HCT116 (cell line): ENCODE measurements around the gene GCK. TPM values are rescaled to one million over a fixed set of nuclear protein-coding genes. Genes with fewer than 3 reads are reported as not detected.
A peak's percentile ranks its signal among the peaks of the same experiment; 100 is the strongest.

Experiments
- ATAC-seq: fragments of 200-7000 bp; cut with Tn5 transposase; 2 replicates; pipeline ENCODE4 v1.9.1; 2020; ENCODE audit warnings: mild to moderate bottlenecking, moderate library complexity
- BruUV-seq: library from RNA; stranded (reverse); fragments of 400-500 nt; replicated peaks from 2 replicates; lab custom pipeline; 2021; lab: Mats Ljungman, UMichigan
- CTCF ChIA-PET: fragments of 300-600 bp; sonication (Branson Sonifier 250); formaldehyde crosslinking; loops from one replicate; lab custom pipeline; 2021; ENCODE audit warnings: antibody characterized with exemption; lab: Charles Lee
- POLR2A ChIA-PET: fragments of 300-600, 350-600 bp; sonication (Branson Sonifier 250); formaldehyde crosslinking; loops from one replicate; lab custom pipeline; 2021; ENCODE audit warnings: antibody characterized with exemption; lab: Charles Lee
- RAD21 ChIA-PET, 2 experiments: fragments of 300-600 bp; sonication (Branson Sonifier 250); formaldehyde crosslinking; loops; one replicate each; lab custom pipeline; 2023; ENCODE audit warnings: low total read pairs in 2 of 2; ENCODE audit not compliant: uncharacterized antibody in 2 of 2, unreplicated experiment in 2 of 2, low non-redundant PET in 1 of 2; lab: Charles Lee
- DNase-seq: peaks from one replicate; pipeline ENCODE4 v3.0.0-alpha.2; 2010; ENCODE audit warnings: low read depth, low spot score
- H2AFZ ChIP-seq: fragments of 200-600 bp; shearing (Covaris generic), sonication (generic); 2 replicates; pipeline ENCODE4 v1.6.1; 2017; ENCODE audit warnings: low read depth, mixed run types, mixed read lengths, antibody characterized with exemption, low read length; ENCODE audit not compliant: poor library complexity, severe bottlenecking
- H3K27ac ChIP-seq: 2 replicates; pipeline ENCODE4 v1.5.1; 2012; ENCODE audit warnings: low read depth, low read length
- H3K27me3 ChIP-seq: fragments of 200-600 bp; sonication (generic); 2 replicates; pipeline ENCODE4 v1.6.1; 2016; ENCODE audit warnings: mixed run types, low read length, mixed read lengths; ENCODE audit not compliant: insufficient read depth
- H3K36me3 ChIP-seq, 2 experiments: fragments of 200-500 bp in 1 of 2; fragments of 200-600 bp in 1 of 2; sonication (Bioruptor generic) in 1 of 2; sonication (generic) in 1 of 2; 2 replicates each; pipeline versions ENCODE4 v1.5.1 to v1.6.1; 2014 to 2016; ENCODE audit warnings: low read length in 2 of 2, inconsistent platforms in 1 of 2, mixed read lengths in 1 of 2, mixed run types in 1 of 2; ENCODE audit not compliant: insufficient read depth in 2 of 2, control insufficient read depth in 1 of 2
- H3K4me1 ChIP-seq, 2 experiments: fragments of 200-600 bp in 1 of 2; sonication (generic) in 1 of 2; 2 replicates each; pipeline versions ENCODE4 v1.5.1 to v1.6.1; 2012 to 2017; ENCODE audit warnings: low read length in 2 of 2, inconsistent platforms in 1 of 2, mild to moderate bottlenecking in 1 of 2, mixed read lengths in 1 of 2, mixed run types in 1 of 2, moderate library complexity in 1 of 2; ENCODE audit not compliant: insufficient read depth in 2 of 2, control insufficient read depth in 1 of 2
- H3K4me2 ChIP-seq: fragments of 200-600 bp; sonication (generic); 2 replicates; pipeline ENCODE4 v1.6.1; 2017; ENCODE audit warnings: mixed run types, low read length, mixed read lengths
- H3K4me3 ChIP-seq, 2 experiments: fragments of 200-600 bp in 1 of 2; sonication (generic) in 1 of 2; replicated peaks in 1 of 2; 2 replicates each; pipeline ENCODE4 v1.5.1; 2011 to 2016; ENCODE audit warnings: low read length in 2 of 2, control low read depth in 1 of 2, low read depth in 1 of 2, mild to moderate bottlenecking in 1 of 2, mixed read lengths in 1 of 2, mixed run types in 1 of 2
- H3K79me2 ChIP-seq: fragments of 200-600 bp; sonication (generic); 2 replicates; pipeline ENCODE4 v1.6.1; 2017; ENCODE audit warnings: mild to moderate bottlenecking, mixed run types, low read length, moderate library complexity, mixed read lengths; ENCODE audit not compliant: insufficient read depth
- H3K9ac ChIP-seq: fragments of 200-600 bp; sonication (generic); 2 replicates; pipeline ENCODE4 v1.6.1; 2016; ENCODE audit warnings: low read length, mixed read lengths
- H3K9me2 ChIP-seq: fragments of 200-600 bp; sonication (generic), shearing (Covaris generic); 2 replicates; pipeline ENCODE4 v1.6.1; 2017; ENCODE audit warnings: mixed run types, mild to moderate bottlenecking, moderate library complexity; ENCODE audit not compliant: insufficient read depth
- H3K9me3 ChIP-seq, 2 experiments: fragments of 200-500 bp in 1 of 2; fragments of 200-600 bp in 1 of 2; sonication (Bioruptor generic) in 1 of 2; sonication (generic) in 1 of 2; 2 replicates each; pipeline ENCODE4 v1.6.1; 2014 to 2017; ENCODE audit warnings: low read length in 2 of 2, mixed read lengths in 2 of 2, inconsistent platforms in 1 of 2, low read depth in 1 of 2, mild to moderate bottlenecking in 1 of 2, mixed run types in 1 of 2, moderate library complexity in 1 of 2; ENCODE audit not compliant: control insufficient read depth in 1 of 2, insufficient read depth in 1 of 2
- H4K20me1 ChIP-seq: fragments of 200-600 bp; sonication (generic), shearing (Covaris generic); 2 replicates; pipeline ENCODE4 v1.6.1; 2017; ENCODE audit warnings: mixed run types, mild to moderate bottlenecking, moderate library complexity; ENCODE audit not compliant: insufficient read depth
- CTCF ChIP-seq, 3 experiments: fragments of 200-600 bp in 1 of 3; sonication (generic) in 1 of 3; IDR thresholded peaks in 2 of 3; conservative IDR thresholded peaks in 1 of 3; 2 replicates each; pipeline ENCODE4 v1.5.1; 2012 to 2017; ENCODE audit warnings: low read depth in 2 of 3, low read length in 2 of 3, antibody characterized with exemption in 1 of 3, borderline replicate concordance in 1 of 3, control low read depth in 1 of 3, mild to moderate bottlenecking in 1 of 3, mixed read lengths in 1 of 3, mixed run types in 1 of 3, moderate library complexity in 1 of 3; ENCODE audit not compliant: insufficient read depth in 1 of 3
- ELF1 ChIP-seq: IDR thresholded peaks from 2 replicates; pipeline ENCODE4 v1.6.1; 2012; ENCODE audit warnings: low read depth, borderline replicate concordance
- EZH2 ChIP-seq: fragments of 200-600 bp; sonication (generic); IDR thresholded peaks from 2 replicates; pipeline ENCODE4 v1.6.1; 2017; ENCODE audit warnings: antibody characterized with exemption, mixed run types
- FOSL1 ChIP-seq: IDR thresholded peaks from 2 replicates; pipeline ENCODE4 v1.6.1; 2012; ENCODE audit warnings: low read depth
- RAD21 ChIP-seq: IDR thresholded peaks from 2 replicates; pipeline ENCODE4 v1.6.1; 2012; ENCODE audit warnings: low read depth, mild to moderate bottlenecking
- SIN3A ChIP-seq: IDR thresholded peaks from 2 replicates; pipeline ENCODE4 v1.6.1; 2012; ENCODE audit warnings: low read depth
- SP1 ChIP-seq: IDR thresholded peaks from 2 replicates; pipeline ENCODE4 v1.6.1; 2012; ENCODE audit warnings: low read depth
- ZBTB33 ChIP-seq: IDR thresholded peaks from 2 replicates; pipeline ENCODE4 v1.6.1; 2011; ENCODE audit warnings: mild to moderate bottlenecking, low read length, moderate library complexity; ENCODE audit not compliant: insufficient replicate concordance; ENCODE audit errors: extremely low read depth
- ZNF274 ChIP-seq: fragments of 200-500 bp; sonication (Bioruptor generic); IDR thresholded peaks from 2 replicates; pipeline ENCODE4 v1.6.1; 2014; ENCODE audit warnings: mild to moderate bottlenecking, low read depth, low read length, inconsistent platforms
- intact Hi-C: fragments of 100-400 bp; cut with micrococcal nuclease; formaldehyde crosslinking; loops from 2 replicates; pipeline ENCODE4 v1.10.0; 2022
- total RNA-seq: library from RNA; stranded (reverse); gene quantifications from one replicate; pipeline ENCODE4 v1.2.1, GENCODE V29; 2021; ENCODE audit not compliant: unreplicated experiment
- TF ChIP-seq, protein P1 (sequence below): IDR thresholded peaks from 2 replicates; pipeline ENCODE4 v1.6.1; 2012

GCK gene
- total RNA-seq, 1 experiment from 2014 or later: 0.34 TPM

- Histone ChIP-seq H3K79me2 (no peaks in the 10 kb centered on the region), H3K9ac (no peak overlapping the region), H3K27me3 (no peaks in the 10 kb centered on the region), H3K4me2 (no peak overlapping the region), H4K20me1 (no peaks in the 10 kb centered on the region), H3K27ac (no peak overlapping the region), H3K9me3 (no peaks in the 10 kb centered on the region), H3K4me3 (no peak overlapping the region), H3K4me1 (peaks cover 0 to 5% of the 10 kb centered on the region in 2 experiments; a peak in 1 of 4 replicates), H3K9me2 (no peaks in the 10 kb centered on the region), H3K36me3 (no peaks in the 10 kb centered on the region), H2AFZ (no peak overlapping the region)
- intact Hi-C loops: no loop called here
- DNase-seq (no peak), ATAC-seq (no peak)
- no TSS peak for BruUV-seq
- POLR2A ChIA-PET: no interaction called here
- CTCF ChIA-PET: no interaction called here
- TF ChIP-seq RAD21: no peak
- TF ChIP-seq CTCF (IDR thresholded peaks at IDR 0.05 in 2 of 3, conservative IDR thresholded peaks at IDR 0.05 in 1 of 3; ENCODE audit: borderline replicate concordance in 1 of 3, insufficient read depth in 1 of 3, low read depth in 2 of 3, low read length in 2 of 3): peak in 1 of 3 experiments; percentile 32; a peak in 2 of 6 replicates
- RAD21 ChIA-PET: no interaction called here
Observed at GRCh38 chr7:44236333-44236728, 47.1 kb upstream of the GCK start.

DNA sequence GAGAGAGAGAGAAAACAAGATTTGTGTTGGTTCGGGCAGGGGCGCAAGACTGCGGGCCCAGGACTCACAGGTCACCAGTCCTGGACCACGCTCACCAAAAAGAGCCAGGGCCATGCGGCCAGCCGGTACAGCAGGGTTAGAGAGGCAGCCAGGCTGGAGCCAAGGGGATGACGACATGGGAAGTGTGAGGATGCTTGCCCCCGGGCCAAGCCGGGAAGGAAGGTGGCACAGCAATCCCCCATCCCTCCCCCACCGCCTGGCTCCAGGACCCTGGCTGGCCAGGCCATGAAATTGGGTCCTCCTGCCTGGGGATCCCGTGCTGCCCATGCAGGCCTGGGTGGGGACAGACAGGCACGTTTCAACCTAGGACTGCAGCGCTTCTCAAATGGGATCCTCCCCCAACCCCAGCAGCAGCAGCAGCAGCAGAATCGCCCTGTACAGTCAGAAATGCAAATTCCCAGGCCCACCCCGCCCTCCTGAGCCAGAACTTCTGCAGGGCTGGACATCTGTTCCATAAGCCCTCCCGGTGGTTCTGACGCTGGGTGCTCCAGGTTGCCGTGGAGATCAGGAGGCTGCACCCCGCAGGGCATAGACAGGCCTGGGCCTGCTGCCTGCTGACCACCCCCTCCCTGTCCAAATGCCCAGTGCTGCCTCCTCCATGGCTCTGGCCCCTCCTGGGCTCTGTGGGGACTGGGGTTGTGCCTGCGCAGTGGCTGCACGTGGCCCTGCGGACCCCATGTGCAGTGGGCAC lies 46.5 kb upstream of the GCK start:
- Histone ChIP-seq H3K9me3 (no peaks in the 10 kb centered on the region), H3K4me3 (no peak overlapping the region), H3K36me3 (no peaks in the 10 kb centered on the region), H2AFZ (no peak overlapping the region), H4K20me1 (no peaks in the 10 kb centered on the region), H3K9me2 (no peaks in the 10 kb centered on the region), H3K9ac (no peak overlapping the region)
- no peak for DNase-seq
- no TSS peak for BruUV-seq
- TF ChIP-seq FOSL1: no peak
- TF ChIP-seq ELF1: no peak
- TF ChIP-seq, protein P1, sequence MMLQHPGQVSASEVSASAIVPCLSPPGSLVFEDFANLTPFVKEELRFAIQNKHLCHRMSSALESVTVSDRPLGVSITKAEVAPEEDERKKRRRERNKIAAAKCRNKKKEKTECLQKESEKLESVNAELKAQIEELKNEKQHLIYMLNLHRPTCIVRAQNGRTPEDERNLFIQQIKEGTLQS: no peak
- TF ChIP-seq SP1: no peak
- TF ChIP-seq ZBTB33: no peak
- no peak for TF ChIP-seq EZH2
- no peak for TF ChIP-seq ZNF274
- no peak for TF ChIP-seq SIN3A
- TF ChIP-seq, all 23 proteins: peak for 0
- Histone ChIP-seq H3K4me2 (no peak overlapping the region), H3K27me3 (no peaks in the 10 kb centered on the region), H3K27ac (no peak overlapping the region), H3K4me1 (0 out of 4 replicates have a peak, but pooled peaks cover 0 to under 1% of the 10 kb centered on the region in 2 experiments), H3K79me2 (no peaks in the 10 kb centered on the region)
- intact Hi-C loops: no loop called here
- CTCF ChIA-PET: no interaction called here
- no peak for ATAC-seq
- RAD21 ChIA-PET: no interaction called here
- POLR2A ChIA-PET: no interaction called here
